ENCODE data around the gene ACVR1.

The ACVR1 gene

DNA sequence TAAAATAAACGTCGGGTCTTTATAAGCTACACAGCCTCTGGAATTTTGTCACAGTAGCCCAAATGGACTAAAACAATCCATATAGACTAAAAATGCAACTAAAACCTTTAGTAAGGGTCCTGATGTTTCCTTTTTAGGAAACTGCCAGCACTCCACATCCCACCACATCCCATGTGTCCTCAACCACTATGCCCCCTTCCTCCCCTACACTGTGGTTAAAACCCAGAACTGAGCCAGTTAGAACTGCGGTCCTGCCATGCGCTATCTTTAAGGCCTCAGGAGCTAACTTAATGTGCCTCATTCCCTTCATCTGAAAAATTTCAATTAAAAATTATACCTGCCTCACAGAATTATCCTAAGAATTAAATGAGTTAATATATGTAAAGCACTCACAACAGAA, 41.1 kb downstream of the ACVR1 start:
- TF ChIP-seq, protein P1, sequence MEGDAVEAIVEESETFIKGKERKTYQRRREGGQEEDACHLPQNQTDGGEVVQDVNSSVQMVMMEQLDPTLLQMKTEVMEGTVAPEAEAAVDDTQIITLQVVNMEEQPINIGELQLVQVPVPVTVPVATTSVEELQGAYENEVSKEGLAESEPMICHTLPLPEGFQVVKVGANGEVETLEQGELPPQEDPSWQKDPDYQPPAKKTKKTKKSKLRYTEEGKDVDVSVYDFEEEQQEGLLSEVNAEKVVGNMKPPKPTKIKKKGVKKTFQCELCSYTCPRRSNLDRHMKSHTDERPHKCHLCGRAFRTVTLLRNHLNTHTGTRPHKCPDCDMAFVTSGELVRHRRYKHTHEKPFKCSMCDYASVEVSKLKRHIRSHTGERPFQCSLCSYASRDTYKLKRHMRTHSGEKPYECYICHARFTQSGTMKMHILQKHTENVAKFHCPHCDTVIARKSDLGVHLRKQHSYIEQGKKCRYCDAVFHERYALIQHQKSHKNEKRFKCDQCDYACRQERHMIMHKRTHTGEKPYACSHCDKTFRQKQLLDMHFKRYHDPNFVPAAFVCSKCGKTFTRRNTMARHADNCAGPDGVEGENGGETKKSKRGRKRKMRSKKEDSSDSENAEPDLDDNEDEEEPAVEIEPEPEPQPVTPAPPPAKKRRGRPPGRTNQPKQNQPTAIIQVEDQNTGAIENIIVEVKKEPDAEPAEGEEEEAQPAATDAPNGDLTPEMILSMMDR (IDR thresholded peaks at IDR 0.05; ENCODE audit: low read depth, low read length) = no peak
- DNase-seq = no peak
- Histone ChIP-seq H3K36me3 (no peaks in the 10 kb centered on the region), H3K27me3 (no peaks in the 10 kb centered on the region), H3K4me1 (peaks cover 8% of the 10 kb centered on the region; the same call in 1 of the 2 replicates), H3K9me3 (no peaks in the 10 kb centered on the region), H3K4me3 (ENCODE audit: low read depth, low read length) (no peak overlapping the region)

DNA sequence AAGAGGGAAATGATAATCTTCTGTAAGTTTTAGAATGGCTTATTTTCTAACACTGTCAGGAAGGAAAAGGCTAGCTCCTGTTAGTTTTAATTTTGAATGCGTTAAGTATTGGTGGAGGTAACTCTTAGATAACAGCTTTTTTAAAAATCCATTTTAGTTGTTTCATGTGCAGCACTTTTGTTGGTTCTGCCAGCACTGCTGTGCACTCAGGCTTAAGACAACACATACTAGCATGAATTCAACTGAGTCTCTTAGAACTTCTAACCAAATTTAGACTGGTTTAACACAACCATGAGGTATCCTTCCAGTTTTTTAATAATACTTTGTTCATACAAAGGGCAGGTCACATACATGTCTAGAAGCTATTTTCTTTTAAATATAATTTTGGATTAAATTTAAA, 42.4 kb downstream of the ACVR1 start:
- no peaks in the 10 kb centered on the region for H3K27me3 ChIP-seq
- H3K36me3 ChIP-seq = no peaks in the 10 kb centered on the region
- no peak overlapping the region for H3K4me3 ChIP-seq (ENCODE audit: low read depth, low read length)
- H3K4me1 ChIP-seq = peaks cover 8% of the 10 kb centered on the region; the same call in 1 of the 2 replicates
- TF ChIP-seq, protein P1 (IDR thresholded peaks at IDR 0.05; ENCODE audit: low read depth, low read length) = no peak
- H3K9me3 ChIP-seq = no peaks in the 10 kb centered on the region
- DNase-seq = no peak

DNA sequence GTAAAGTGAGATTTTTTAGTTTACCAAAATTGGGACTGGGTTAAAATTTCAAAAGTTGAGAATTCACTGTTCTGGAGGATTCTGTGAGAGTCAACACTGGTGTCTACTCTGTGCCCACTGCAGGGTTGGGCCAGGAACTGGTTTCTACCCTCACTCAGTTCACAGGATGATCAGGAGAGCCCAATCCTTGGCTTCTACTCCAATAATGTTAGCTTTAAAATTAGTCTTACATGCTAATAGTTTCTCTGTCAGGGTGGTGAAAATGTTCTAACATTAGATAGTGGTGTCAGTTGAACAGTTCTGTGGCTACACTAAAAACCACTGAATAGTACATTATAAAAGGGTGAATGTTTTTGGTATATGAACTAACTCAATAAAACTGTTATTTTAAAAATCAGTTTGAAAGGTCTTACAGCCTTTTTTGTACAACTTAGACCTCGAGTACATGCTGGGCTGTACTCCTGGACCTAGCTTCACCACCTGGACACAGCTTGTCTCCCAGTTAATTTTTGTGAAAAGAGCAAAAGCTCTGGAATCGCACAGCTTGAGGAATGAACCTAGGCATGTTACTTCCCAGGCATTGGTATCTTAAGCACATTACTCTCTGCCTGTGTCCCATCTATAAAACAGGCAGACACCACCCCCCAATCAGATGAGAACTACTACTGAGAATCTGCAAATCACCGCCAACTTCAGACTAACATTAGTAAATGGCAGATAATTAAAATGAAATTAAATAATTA, 44.4 kb downstream of the ACVR1 start:
- no peaks in the 10 kb centered on the region for H3K27me3 ChIP-seq
- H3K4me1 ChIP-seq = peaks cover 4% of the 10 kb centered on the region; the same call in 1 of the 2 replicates
- H3K9me3 ChIP-seq = no peaks in the 10 kb centered on the region
- TF ChIP-seq, protein P1 (IDR thresholded peaks at IDR 0.05; ENCODE audit: low read depth, low read length) = no peak
- H3K4me3 ChIP-seq (ENCODE audit: low read depth, low read length) = no peak overlapping the region
- DNase-seq = no peak
- no peaks in the 10 kb centered on the region for H3K36me3 ChIP-seq

GRCh38 chr2:157830696-157831570, 45.2 kb downstream of the ACVR1 start:
- no peak for DNase-seq
- no peaks in the 10 kb centered on the region for H3K36me3 ChIP-seq
- H3K4me1 ChIP-seq = no peaks in the 10 kb centered on the region; the same call in 1 of the 2 replicates
- H3K27me3 ChIP-seq = no peaks in the 10 kb centered on the region
- no peaks in the 10 kb centered on the region for H3K9me3 ChIP-seq
- TF ChIP-seq, protein P1 (IDR thresholded peaks at IDR 0.05; ENCODE audit: low read depth, low read length) = no peak
- no peak overlapping the region for H3K4me3 ChIP-seq (ENCODE audit: low read depth, low read length)

DNA sequence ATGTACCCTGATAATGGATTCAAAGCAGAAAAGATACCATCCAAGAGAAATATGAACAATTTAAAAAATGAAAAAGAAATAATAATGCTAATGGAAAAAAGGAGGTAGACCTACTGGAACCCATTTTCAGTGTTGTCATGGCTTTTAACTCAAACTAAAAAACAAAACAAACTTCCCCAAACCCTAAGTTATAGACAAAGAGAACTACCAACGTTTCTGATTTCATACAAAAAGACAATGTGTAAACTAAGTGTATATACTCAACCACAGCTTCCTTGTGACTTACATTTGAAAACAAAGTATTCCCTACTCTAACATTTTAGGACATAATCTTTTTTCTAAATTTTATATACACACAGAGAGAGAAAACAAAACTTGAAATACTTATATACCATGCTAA, 45.9 kb downstream of the ACVR1 start:
- DNase-seq = no peak
- Histone ChIP-seq H3K36me3 (no peaks in the 10 kb centered on the region), H3K27me3 (no peaks in the 10 kb centered on the region), H3K4me1 (no peaks in the 10 kb centered on the region; the same call in 1 of the 2 replicates), H3K9me3 (no peaks in the 10 kb centered on the region), H3K4me3 (ENCODE audit: low read depth, low read length) (no peak overlapping the region)
- TF ChIP-seq, protein P1 (IDR thresholded peaks at IDR 0.05; ENCODE audit: low read depth, low read length) = no peak
